ENCODE data around the gene CRYZ. TPM values are rescaled to one million over a fixed set of nuclear protein-coding genes. Genes with fewer than 3 reads are reported as not detected.

The CRYZ gene
- total and polyA plus RNA-seq, 2 of the 8 experiments (the other 6 are each of a cell fraction or from before 2014, with no cell fraction given) = 20.5 to 43.8 TPM

DNA sequence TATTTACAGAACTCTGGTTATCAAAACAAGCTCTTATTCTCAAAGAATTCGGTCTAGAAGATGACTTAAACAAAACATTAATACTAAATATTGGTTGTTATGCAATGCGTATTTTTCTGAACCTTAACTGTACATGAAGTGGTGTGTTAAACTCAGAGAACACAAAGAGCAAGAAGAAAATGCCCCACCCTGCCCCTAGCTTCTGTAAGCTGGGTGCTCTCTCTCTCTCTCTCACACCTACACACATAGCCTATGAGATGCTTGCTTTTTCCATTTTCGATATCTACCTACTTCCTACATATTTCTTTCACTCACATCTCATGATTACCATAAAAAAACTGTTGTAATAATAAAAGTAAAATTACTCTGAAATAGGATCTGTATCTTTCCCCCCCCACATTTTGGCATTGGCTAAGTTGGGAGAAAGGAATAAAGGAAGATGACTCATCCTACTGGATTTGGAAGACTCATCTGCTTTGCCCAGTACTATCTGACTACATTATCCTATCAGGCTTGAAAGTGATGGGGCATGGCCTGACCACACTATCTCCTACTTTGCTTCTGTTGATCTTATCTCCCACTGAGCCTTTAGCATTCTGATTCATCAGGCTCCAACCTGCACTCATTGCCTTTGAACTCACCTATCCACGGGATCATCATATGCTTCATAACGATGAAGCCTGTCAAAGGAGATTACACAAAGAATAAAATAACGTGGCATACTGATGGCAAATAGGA, 2.9 kb downstream of the CRYZ start:
- no peak overlapping the region for H2AK5ac ChIP-seq (ENCODE audit: low read depth, low read length)
- no peak overlapping the region for H3K23ac ChIP-seq (ENCODE audit: insufficient read length)
- peaks cover 0 to 20% of the 10 kb centered on the region in 2 experiments; a peak in 2 of 4 replicates for H3K79me2 ChIP-seq (ENCODE audit: control insufficient read depth in 1 of 2, insufficient read depth in 2 of 2, low read length in 2 of 2)
- no peak overlapping the region for H3K18ac ChIP-seq (ENCODE audit: extremely low read depth, low read length)
- H3K36me3 ChIP-seq (ENCODE audit: control insufficient read depth in 2 of 4, insufficient read depth in 4 of 4, low read length in 3 of 4) = peaks cover 0 to 7% (median 3%) of the 10 kb centered on the region in 4 experiments; a peak in 3 of 8 replicates
- no peak overlapping the region for H3K27ac ChIP-seq (ENCODE audit: low read depth, low read length)
- H2BK5ac ChIP-seq (ENCODE audit: low read depth, low read length) = no peak overlapping the region
- no peak overlapping the region for H3K14ac ChIP-seq (ENCODE audit: insufficient read length)
- WGBS, 2 experiments (ENCODE audit: extremely low coverage in 1 of 2, insufficient coverage in 1 of 2, insufficient read length in 1 of 2, insufficient replicate concordance in 2 of 2, low coverage in 1 of 2, low lambda C conversion rate in 2 of 2, missing lambda C conversion rate in 1 of 2) = 88 to 100% methylated on average over 1 to 6 of the region's 6 CpGs
- 0 out of 4 replicates have a peak overlapping the region, but pooled peaks of 1 of the 2 experiments have one; percentile 25 for H3K4me2 ChIP-seq (ENCODE audit: insufficient read depth in 1 of 2, low read depth in 2 of 2, low read length in 2 of 2)
- H4K5ac ChIP-seq (ENCODE audit: insufficient read length, low read depth, low read length) = no peak overlapping the region
- CTCF ChIA-PET (ENCODE audit: partially characterized antibody) = interaction anchor here (1.6 kb wide), 1 partner anchor 8 kb away, joined by 9 read pairs; no protein-coding TSS in a partner anchor
- no peak overlapping the region for H2BK120ac ChIP-seq (replicated peaks; ENCODE audit: low read depth, low read length)
- peaks cover 0 to 2% (median 0%) of the 10 kb centered on the region in 4 experiments; a peak in 2 of 7 replicates for H3K4me1 ChIP-seq (replicated peaks in 1 of 4; ENCODE audit: control insufficient read depth in 3 of 4, insufficient read depth in 4 of 4, low read length in 3 of 4)
- no peak overlapping the region for H2BK12ac ChIP-seq (ENCODE audit: low read depth, low read length)
- H3K9me3 ChIP-seq (ENCODE audit: insufficient read depth in 2 of 2, low read depth in 1 of 2, low read length in 1 of 2) = peaks cover 5 to 6% of the 10 kb centered on the region in 2 experiments
- no peak overlapping the region for H3K9ac ChIP-seq (replicated peaks in 1 of 4; ENCODE audit: extremely low read depth in 1 of 4, low read depth in 3 of 4, low read length in 3 of 4)
- H4K20me1 ChIP-seq (replicated peaks in 1 of 2; ENCODE audit: control insufficient read depth in 1 of 2, insufficient read depth in 2 of 2, low read length in 2 of 2) = no peaks in the 10 kb centered on the region
- no peak overlapping the region for H4K91ac ChIP-seq (replicated peaks; ENCODE audit: insufficient read length, low read length)
- FAIRE-seq (no peak), DNase-seq (ENCODE audit: low read depth in 1 of 2, low spot score in 2 of 2) (no peak)
- no peak overlapping the region for H2BK15ac ChIP-seq (ENCODE audit: low read length)
- H3K27me3 ChIP-seq (replicated peaks in 1 of 4; ENCODE audit: control insufficient read depth in 3 of 4, extremely low read depth in 1 of 4, insufficient read depth in 3 of 4, low read length in 3 of 4) = no peaks in the 10 kb centered on the region
- H3K79me1 ChIP-seq (ENCODE audit: low read depth, low read length) = no peaks in the 10 kb centered on the region
- H3K23me2 ChIP-seq (ENCODE audit: low read depth, low read length) = peaks cover 1% of the 10 kb centered on the region; the same call in 1 of the 2 replicates
- no peak overlapping the region for H4K8ac ChIP-seq (ENCODE audit: extremely low read depth, insufficient read depth, low read length)
- TF ChIP-seq, protein P1, sequence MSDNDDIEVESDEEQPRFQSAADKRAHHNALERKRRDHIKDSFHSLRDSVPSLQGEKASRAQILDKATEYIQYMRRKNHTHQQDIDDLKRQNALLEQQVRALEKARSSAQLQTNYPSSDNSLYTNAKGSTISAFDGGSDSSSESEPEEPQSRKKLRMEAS (IDR thresholded peaks at IDR 0.05) = no peak
- no peak for TF ChIP-seq KDM5A (IDR thresholded peaks at IDR 0.05; ENCODE audit: low read length)
- TF ChIP-seq TCF12 (IDR thresholded peaks at IDR 0.05; ENCODE audit: low read depth, low read length) = no peak
- TF ChIP-seq TEAD4 (IDR thresholded peaks at IDR 0.05; ENCODE audit: low read depth, low read length) = no peak
- no peak for TF ChIP-seq KDM1A (IDR thresholded peaks at IDR 0.05; ENCODE audit: borderline replicate concordance, low read length)
- TF ChIP-seq NANOG (IDR thresholded peaks at IDR 0.05; ENCODE audit: insufficient read depth, low read depth, low read length, poor library complexity, severe bottlenecking) = no peak
- TF ChIP-seq SP1 (IDR thresholded peaks at IDR 0.05; ENCODE audit: low read depth, low read length) = no peak
- TF ChIP-seq POU5F1 (IDR thresholded peaks at IDR 0.05; ENCODE audit: low read depth, low read length) = no peak
- no peak for TF ChIP-seq RXRA (IDR thresholded peaks at IDR 0.05; ENCODE audit: insufficient read depth, low read depth, low read length)
- TF ChIP-seq SRF (IDR thresholded peaks at IDR 0.05; ENCODE audit: low read depth, low read length) = no peak
- no peak for TF ChIP-seq BCL11A (IDR thresholded peaks at IDR 0.05; ENCODE audit: low read depth in 2 of 2, low read length in 2 of 2)
- TF ChIP-seq GTF2F1 (IDR thresholded peaks at IDR 0.05; ENCODE audit: borderline replicate concordance, low read depth, low read length) = no peak
- no peak for TF ChIP-seq SAP30 (IDR thresholded peaks at IDR 0.05; ENCODE audit: insufficient read depth, insufficient replicate concordance, low read length)
- H3K56ac ChIP-seq (replicated peaks; ENCODE audit: insufficient read length, low read depth, low read length) = no peak overlapping the region
- H3K4me3 ChIP-seq (ENCODE audit: extremely low read depth in 1 of 4, insufficient read depth in 2 of 4, low read depth in 3 of 4, low read length in 4 of 4) = no peak overlapping the region
- no peak overlapping the region for H2AFZ ChIP-seq (ENCODE audit: low read length)
- H2BK20ac ChIP-seq (ENCODE audit: low read length) = no peak overlapping the region
- H3K4ac ChIP-seq (replicated peaks; ENCODE audit: insufficient read length, low read depth, low read length) = no peak overlapping the region
- POLR2A ChIA-PET (ENCODE audit: partially characterized antibody) = no interaction called here
